HepG2 (cell line): ENCODE data around the gene TATDN2. TPM values are rescaled to one million over a fixed set of nuclear protein-coding genes. Genes with fewer than 3 reads are reported as not detected.

Experiments
- ATAC-seq: fragments of 200-7000 bp; cut with Tn5 transposase; 3 replicates; pipeline ENCODE4 v1.9.1; 2020; ENCODE audit warnings: mild to moderate bottlenecking, moderate library complexity
- BruUV-seq: library from RNA; stranded (reverse); fragments of 400-500 nt; replicated peaks from 2 replicates; lab custom pipeline; 2021; lab: Mats Ljungman, UMichigan
- CTCF ChIA-PET: fragments of 300-600 bp; formaldehyde crosslinking; extraction: SDS; loops from one replicate; lab custom pipeline; 2021; ENCODE audit warnings: low total read pairs, inconsistent platforms, low intra/inter-chr PET ratio; lab: Yijun Ruan, JAX
- POLR2A ChIA-PET: fragments of 350-600 bp; sonication (Branson Sonifier 250); formaldehyde crosslinking; loops from one replicate; lab custom pipeline; 2020; ENCODE audit warnings: antibody characterized with exemption, inconsistent platforms; lab: Yijun Ruan, JAX
- DNase-seq: peaks from one replicate; pipeline ENCODE4 v3.0.0-alpha.2; 2015; ENCODE audit warnings: low spot score
- FAIRE-seq: peaks from 3 replicates; lab custom pipeline; 2011; peaks lifted over from hg19 to GRCh38; lab: Jason Lieb, UNC
- H2AFZ ChIP-seq: one replicate; pipeline ENCODE4 v1.6.1; 2011; ENCODE audit warnings: low read length, inconsistent platforms
- H3K27ac ChIP-seq: fragments of 300-600 bp; 3 replicates; pipeline ENCODE4 v1.8.0; 2011; ENCODE audit warnings: mixed run types, mild to moderate bottlenecking, mixed read lengths, low read length, inconsistent platforms; ENCODE audit not compliant: insufficient read depth; ENCODE audit errors: extremely low read length
- H3K27me3 ChIP-seq, 2 experiments: fragments of 200-600 bp in 1 of 2; 2 replicates in 1 of 2; 3 replicates in 1 of 2; pipeline versions ENCODE4 v1.6.0 to v1.8.0; 2011; ENCODE audit warnings: low read length in 2 of 2, mild to moderate bottlenecking in 2 of 2, moderate library complexity in 2 of 2, inconsistent platforms in 1 of 2; ENCODE audit not compliant: insufficient read depth in 2 of 2, control insufficient read depth in 1 of 2
- H3K36me3 ChIP-seq, 2 experiments: fragments of 200-600 bp in 1 of 2; replicated peaks in 1 of 2; 2 replicates in 1 of 2; 3 replicates in 1 of 2; pipeline versions ENCODE4 v1.5.1 to v1.8.0; 2011; ENCODE audit warnings: low read length in 2 of 2, inconsistent platforms in 1 of 2; ENCODE audit not compliant: insufficient read depth in 2 of 2, control insufficient read depth in 1 of 2
- H3K4me1 ChIP-seq: 2 replicates; pipeline ENCODE4 v1.5.1; 2012; ENCODE audit warnings: low read length, inconsistent platforms; ENCODE audit not compliant: insufficient read depth
- H3K4me2 ChIP-seq: 2 replicates; pipeline ENCODE4 v1.6.0; 2011; ENCODE audit warnings: low read depth, low read length, inconsistent platforms
- H3K4me3 ChIP-seq, 3 experiments: fragments of 200-600 bp in 1 of 3; sonication (generic), shearing (Covaris generic) in 1 of 3; replicated peaks in 1 of 3; 2 replicates each; pipeline ENCODE4 v1.5.1; 2011 to 2016; ENCODE audit warnings: low read length in 3 of 3, inconsistent platforms in 2 of 3, low read depth in 2 of 3, mild to moderate bottlenecking in 2 of 3, control low read depth in 1 of 3, mixed read lengths in 1 of 3; ENCODE audit not compliant: insufficient read depth in 1 of 3
- H3K79me2 ChIP-seq: one replicate; pipeline ENCODE4 v1.6.1; 2011; ENCODE audit warnings: low read length, inconsistent platforms; ENCODE audit not compliant: insufficient read depth
- H3K9ac ChIP-seq: 2 replicates; pipeline ENCODE4 v1.6.0; 2011; ENCODE audit warnings: mild to moderate bottlenecking, low read depth, low read length, inconsistent platforms; ENCODE audit not compliant: insufficient read depth
- H3K9me3 ChIP-seq: 2 replicates; pipeline ENCODE4 v1.5.1; 2012; ENCODE audit warnings: mild to moderate bottlenecking, low read length
- H4K20me1 ChIP-seq: 2 replicates; pipeline ENCODE4 v1.6.0; 2011; ENCODE audit warnings: inconsistent platforms, mild to moderate bottlenecking, low read length, moderate library complexity; ENCODE audit not compliant: insufficient read depth
- SAFB2 ChIP-seq: sonication (generic); formaldehyde crosslinking; IDR thresholded peaks from 2 replicates; pipeline ENCODE4 v1.5.1; 2020; ENCODE audit warnings: missing genetic modification reagents, low read depth, mild to moderate bottlenecking, borderline replicate concordance
- SMYD3 ChIP-seq: sonication (generic); formaldehyde crosslinking; IDR thresholded peaks from 2 replicates; pipeline ENCODE4 v1.8.1; 2023; ENCODE audit warnings: mild to moderate bottlenecking, missing genetic modification reagents
- SYNCRIP ChIP-seq: fragments of 200-400 bp; formaldehyde crosslinking; IDR thresholded peaks from 2 replicates; pipeline ENCODE4 v1.6.1; 2018; ENCODE audit warnings: mild to moderate bottlenecking, low read depth, low read length; ENCODE audit not compliant: insufficient read depth
- ZNF24 ChIP-seq: fragments of 450-650 bp; IDR thresholded peaks from 2 replicates; pipeline ENCODE4 v1.6.1; 2017; ENCODE audit warnings: antibody characterized with exemption, mild to moderate bottlenecking
- ZNF556 ChIP-seq: sonication (generic); formaldehyde crosslinking; IDR thresholded peaks from 2 replicates; pipeline ENCODE4 v1.4.0; 2020; ENCODE audit warnings: mild to moderate bottlenecking, missing genetic modification reagents, borderline replicate concordance
- WGBS: methylation state at CpG from one replicate; pipeline ENCODE4 v1.1.6; 2017; ENCODE audit warnings: low lambda C conversion rate; 5-methylcytosine and 5-hydroxymethylcytosine counted together
- in situ Hi-C: cut with HindIII; loops from 2 replicates; pipeline ENCODE4 v1.10.0; 2017; ENCODE audit warnings: low pct_unique_long_range_greater_than_20kb; ENCODE audit not compliant: extremely low pct_ligation_motif_present
- intact Hi-C: fragments of 100-400 bp; cut with micrococcal nuclease; formaldehyde crosslinking; loops from one replicate; pipeline ENCODE4 v1.10.0; 2022; ENCODE audit not compliant: unreplicated experiment
- polyA plus RNA-seq, 8 experiments: library from polyadenylated mRNA; depleted of rRNA in 3 of 8; stranded (reverse) in 7 of 8; unstranded in 1 of 8; fragments of >200 nt; fragmentation: Illumina TruSeq in 4 of 8; extraction: Trizol in 4 of 8; gene quantifications; 2 replicates each; pipeline versions ENCODE4 v1.2.1 to v1.2.3, GENCODE V29; 2011 to 2016; ENCODE audit warnings: low read depth in 4 of 8, missing spikeins in 1 of 8, mixed read lengths in 1 of 8; ENCODE audit not compliant: insufficient read depth in 1 of 8
- total RNA-seq, 5 experiments: library from RNA; depleted of rRNA; stranded (reverse); fragments of >200 nt; fragmentation: Illumina TruSeq; extraction: Trizol; gene quantifications; 2 replicates each; pipeline ENCODE4 v1.2.3, GENCODE V29; 2016; ENCODE audit warnings: low read depth in 1 of 5
- TF ChIP-seq, protein P1 (sequence below): sonication (generic); formaldehyde crosslinking; IDR thresholded peaks from 2 replicates; pipeline ENCODE4 v1.8.0; 2022; ENCODE audit warnings: mild to moderate bottlenecking, missing genetic modification reagents

TATDN2 gene
- total and polyA plus RNA-seq, 2 of the 13 experiments (the other 11 are each of a cell fraction or from before 2014, with no cell fraction given) = 12.1 to 21.9 TPM

GRCh38 chr3:10317311-10317960 is 69.2 kb downstream of the TATDN2 start (continued):
- TF ChIP-seq SAFB2 (CRISPR knock-in tag) (0 out of 2 replicates have a peak, but pooled peaks have one; percentile 44), SMYD3 (no peak), ZNF556 (peak; percentile 58; the same call in 1 of the 2 replicates)

GRCh38 chr3:10317961-10318350 is 69.7 kb downstream of the TATDN2 start:
- Histone ChIP-seq H3K79me2 (peaks cover 47% of the 10 kb centered on the region), H3K4me2 (peak overlapping the region; percentile 95), H3K4me1 (peaks cover 77% of the 10 kb centered on the region), H3K27me3 (no peaks in the 10 kb centered on the region; a peak in 1 of 5 replicates), H3K4me3 (peak overlapping the region; percentile 7 to 75 (median 34); a peak in 4 of 6 replicates), H2AFZ (no peak overlapping the region), H3K36me3 (peaks cover 23 to 52% of the 10 kb centered on the region in 2 experiments), H3K9ac (peak overlapping the region; percentile 76), H3K27ac (peak overlapping the region; percentile 69), H4K20me1 (peaks cover 19% of the 10 kb centered on the region), H3K9me3 (no peaks in the 10 kb centered on the region)
- intact Hi-C loops = no loop called here
- DNase-seq (no peak), ATAC-seq (no peak), FAIRE-seq (no peak)
- in situ Hi-C loops = no loop called here
- ChIA-PET POLR2A (no interaction called here), CTCF (no interaction called here)
- TF ChIP-seq ZNF24 = peak; percentile 72
- TF ChIP-seq SYNCRIP = no peak
- TF ChIP-seq, protein P1, sequence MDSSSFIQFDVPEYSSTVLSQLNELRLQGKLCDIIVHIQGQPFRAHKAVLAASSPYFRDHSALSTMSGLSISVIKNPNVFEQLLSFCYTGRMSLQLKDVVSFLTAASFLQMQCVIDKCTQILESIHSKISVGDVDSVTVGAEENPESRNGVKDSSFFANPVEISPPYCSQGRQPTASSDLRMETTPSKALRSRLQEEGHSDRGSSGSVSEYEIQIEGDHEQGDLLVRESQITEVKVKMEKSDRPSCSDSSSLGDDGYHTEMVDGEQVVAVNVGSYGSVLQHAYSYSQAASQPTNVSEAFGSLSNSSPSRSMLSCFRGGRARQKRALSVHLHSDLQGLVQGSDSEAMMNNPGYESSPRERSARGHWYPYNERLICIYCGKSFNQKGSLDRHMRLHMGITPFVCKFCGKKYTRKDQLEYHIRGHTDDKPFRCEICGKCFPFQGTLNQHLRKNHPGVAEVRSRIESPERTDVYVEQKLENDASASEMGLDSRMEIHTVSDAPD (CRISPR knock-in tag) = no peak
- WGBS = 93% methylated on average over 3 of the region's 3 CpGs
- no TSS peak for BruUV-seq
